NCI-H2196 treated with DMSO at 0.1 percent for 48 hours (cell line): ENCODE measurements around the gene CTTNBP2.

Experiments
- DNase-seq: peaks from one replicate; lab custom pipeline; 2025; ENCODE audit not compliant: unreplicated experiment; lab: John Stamatoyannopoulos, UW

CTTNBP2 gene

GRCh38 chr7:117873310-117874190 is at the start of gene CTTNBP2:
Gene CTTNBP2, minus strand, starts transcription at chr7:117873441. Its CDS starts 26 bp downstream, at chr7:117873415.
- no peak for DNase-seq

GRCh38 chr7:117916309-117916708 is 43.1 kb upstream of the CTTNBP2 start:
- no peak for DNase-seq

GRCh38 chr7:117912421-117912820 is 39.2 kb upstream of the CTTNBP2 start:
- no peak for DNase-seq

GRCh38 chr7:117908031-117908795 is 35.0 kb upstream of the CTTNBP2 start:
- DNase-seq = no peak

GRCh38 chr7:117907049-117907640 is 33.9 kb upstream of the CTTNBP2 start:
- DNase-seq = no peak

- no peak for DNase-seq
Measured at GRCh38 chr7:117902314-117902889, 29.2 kb upstream of the CTTNBP2 start.

- no peak for DNase-seq
Measured at GRCh38 chr7:117901089-117901797, 28.0 kb upstream of the CTTNBP2 start.

GRCh38 chr7:117896339-117896738 is 23.1 kb upstream of the CTTNBP2 start:
- DNase-seq = no peak

GRCh38 chr7:117895276-117895675 is 22.0 kb upstream of the CTTNBP2 start:
- no peak for DNase-seq

- no peak for DNase-seq
Measured at GRCh38 chr7:117894037-117894436, 20.8 kb upstream of the CTTNBP2 start.

- DNase-seq = no peak
Measured at GRCh38 chr7:117892821-117893220, 19.6 kb upstream of the CTTNBP2 start.

GRCh38 chr7:117889611-117890010 is 16.4 kb upstream of the CTTNBP2 start:
- DNase-seq = no peak

- no peak for DNase-seq
Measured at GRCh38 chr7:117888627-117889026, 15.4 kb upstream of the CTTNBP2 start.

- DNase-seq = no peak
Measured at GRCh38 chr7:117882594-117882993, 9.4 kb upstream of the CTTNBP2 start.

GRCh38 chr7:117876761-117877160 is 3.5 kb upstream of the CTTNBP2 start:
- DNase-seq = no peak

GRCh38 chr7:117875566-117875965 is 2.3 kb upstream of the CTTNBP2 start:
- no peak for DNase-seq

- no peak for DNase-seq
Measured at GRCh38 chr7:117874191-117874700, 1.0 kb upstream of the CTTNBP2 start.

GRCh38 chr7:117872561-117873309 is 506 bp downstream of the CTTNBP2 start:
- DNase-seq = no peak

- DNase-seq = no peak
Measured at GRCh38 chr7:117871778-117872538, 1.3 kb downstream of the CTTNBP2 start.
